Panc1 (cell line): ENCODE results near the gene ZNRF3.

Experiments
- CTCF ChIP-seq: fragments of 450-650 bp; IDR thresholded peaks from 2 replicates; pipeline ENCODE4 v1.5.1; 2017; ENCODE audit warnings: mild to moderate bottlenecking
- REST ChIP-seq, 2 experiments: IDR thresholded peaks; 2 replicates each; pipeline ENCODE4 v1.6.1; 2011 to 2012; ENCODE audit warnings: low read depth in 2 of 2, control low read depth in 1 of 2, low read length in 1 of 2, mild to moderate bottlenecking in 1 of 2, moderate library complexity in 1 of 2; ENCODE audit not compliant: insufficient read depth in 1 of 2
- SIN3A ChIP-seq: IDR thresholded peaks from 2 replicates; pipeline ENCODE4 v1.6.1; 2012; ENCODE audit warnings: low read depth, mild to moderate bottlenecking, low read length, moderate library complexity, borderline replicate concordance; ENCODE audit not compliant: insufficient read depth

- no peak for TF ChIP-seq CTCF
- no peak for TF ChIP-seq SIN3A
- TF ChIP-seq REST (IDR thresholded peaks at IDR 0.05; ENCODE audit: insufficient read depth in 1 of 2, low read depth in 2 of 2, low read length in 1 of 2), result no peak
Observed at GRCh38 chr22:28856095-28856455, 27.3 kb upstream of the ZNRF3 start.
